GM10248 (cell line): ENCODE results near the gene SLX9.
"Not testable (repeated sequence)": the region's sequence is repeated elsewhere in the genome, so short reads cannot be mapped to it uniquely, and the experiment has no call there.

Source experiments
- CTCF ChIA-PET: fragments of 300-600 bp; sonication (Branson Sonifier 250); formaldehyde crosslinking; extraction: SDS; loops from one replicate; lab custom pipeline; 2021; ENCODE audit warnings: antibody characterized with exemption; lab: Yijun Ruan, JAX
- POLR2A ChIA-PET: fragments of 350-650 bp; sonication (Branson Sonifier 250); formaldehyde crosslinking; extraction: SDS; loops from one replicate; lab custom pipeline; 2020; ENCODE audit warnings: antibody characterized with exemption; lab: Yijun Ruan, JAX
- DNase-seq: peaks from one replicate; pipeline ENCODE4 v3.0.0; 2012; ENCODE audit errors: extremely low spot score
- CTCF ChIP-seq: IDR thresholded peaks from 2 replicates; pipeline ENCODE4 v1.5.1; 2012; ENCODE audit warnings: mild to moderate bottlenecking, low read depth; ENCODE audit errors: extremely low read depth, missing control alignments, control extremely low read depth

The SLX9 gene

GRCh38 chr21:44974676-44975075 is 34.8 kb downstream of the SLX9 start:
- ChIA-PET CTCF (interaction anchor here (0.6 to 2.2 kb wide), 5 partner anchors 8 to 163 kb away, joined by 3 to 6 read pairs (median 3); no protein-coding TSS in a partner anchor), POLR2A (no interaction called here)
- no peak for TF ChIP-seq CTCF

GRCh38 chr21:44975720-44976555 is 36.1 kb downstream of the SLX9 start:
- no peak for TF ChIP-seq CTCF
- CTCF ChIA-PET = interaction anchor here (1.3 to 1.6 kb wide), 2 partner anchors 10 to 26 kb away, joined by 3 to 4 read pairs; no protein-coding TSS in a partner anchor
- POLR2A ChIA-PET = no interaction called here
- no peak for DNase-seq

More at GRCh38 chr21:44974676-44975075, 34.8 kb downstream of the SLX9 start:
- DNase-seq = no peak

GRCh38 chr21:44976556-44977393 is 36.9 kb downstream of the SLX9 start:
- POLR2A ChIA-PET, DNase-seq, CTCF ChIA-PET: not testable (repeated sequence)

GRCh38 chr21:44977616-44978340 is 37.9 kb downstream of the SLX9 start:
- no peak for TF ChIP-seq CTCF
- DNase-seq = no peak
- POLR2A ChIA-PET = no interaction called here
- CTCF ChIA-PET = no interaction called here

- TF ChIP-seq CTCF = no peak
- ChIA-PET CTCF (interaction anchor here (1.3 to 1.6 kb wide), 2 partner anchors 10 to 158 kb away, joined by 3 to 4 read pairs; no protein-coding TSS in a partner anchor), POLR2A (no interaction called here)
- no peak for DNase-seq
Observed at GRCh38 chr21:44979687-44980561, 40.1 kb downstream of the SLX9 start.
